H1 (cell line): ENCODE data around the gene PIK3R5. TPM values are rescaled to one million over a fixed set of nuclear protein-coding genes. Genes with fewer than 3 reads are reported as not detected.

ENCODE experiments used
- CTCF ChIA-PET: fragments of 300-600 bp; sonication (Branson Sonifier 250); formaldehyde crosslinking; loops from one replicate; lab custom pipeline; 2021; ENCODE audit not compliant: partially characterized antibody; lab: Charles Lee
- POLR2A ChIA-PET: fragments of 300-600 bp; sonication (Branson Sonifier 250); formaldehyde crosslinking; loops from one replicate; lab custom pipeline; 2021; ENCODE audit warnings: inconsistent platforms; ENCODE audit not compliant: partially characterized antibody; lab: Charles Lee
- DNase-seq, 2 experiments: peaks; one replicate each; pipeline versions ENCODE4 v3.0.0 to v3.0.0-alpha.2; 2010 to 2022; ENCODE audit warnings: low spot score in 2 of 2, low read depth in 1 of 2, mixed read lengths in 1 of 2
- FAIRE-seq: peaks from 2 replicates; lab custom pipeline; 2011; peaks lifted over from hg19 to GRCh38; lab: Jason Lieb, UNC
- H2AFZ ChIP-seq: 2 replicates; pipeline ENCODE4 v1.8.1; 2012; ENCODE audit warnings: low read length, inconsistent platforms
- H2AK5ac ChIP-seq: 2 replicates; pipeline ENCODE4 v1.6.1; 2013; ENCODE audit warnings: low read depth, low read length
- H2BK120ac ChIP-seq: replicated peaks from 2 replicates; pipeline ENCODE3; 2013; ENCODE audit warnings: low read depth, low read length, inconsistent platforms
- H2BK12ac ChIP-seq: 2 replicates; pipeline ENCODE4 v1.6.1; 2013; ENCODE audit warnings: low read depth, low read length
- H2BK15ac ChIP-seq: 2 replicates; pipeline ENCODE4 v1.6.1; 2013; ENCODE audit warnings: low read length
- H2BK20ac ChIP-seq: 2 replicates; pipeline ENCODE4 v1.6.1; 2013; ENCODE audit warnings: low read length
- H2BK5ac ChIP-seq: 2 replicates; pipeline ENCODE4 v1.6.1; 2013; ENCODE audit warnings: low read depth, low read length
- H3K14ac ChIP-seq: 2 replicates; pipeline ENCODE4 v1.6.1; 2013; ENCODE audit warnings: inconsistent platforms; ENCODE audit not compliant: insufficient read length
- H3K18ac ChIP-seq: 2 replicates; pipeline ENCODE4 v1.6.1; 2013; ENCODE audit warnings: low read length; ENCODE audit errors: extremely low read depth
- H3K23ac ChIP-seq: 2 replicates; pipeline ENCODE4 v1.6.1; 2013; ENCODE audit warnings: inconsistent platforms; ENCODE audit not compliant: insufficient read length
- H3K23me2 ChIP-seq: 2 replicates; pipeline ENCODE4 v1.6.1; 2013; ENCODE audit warnings: low read depth, low read length
- H3K27ac ChIP-seq: 2 replicates; pipeline ENCODE4 v1.6.1; 2011; ENCODE audit warnings: low read depth, low read length, inconsistent platforms
- H3K27me3 ChIP-seq, 4 experiments: replicated peaks in 1 of 4; 1 replicate in 1 of 4; 2 replicates in 3 of 4; pipeline versions ENCODE4 v1.6.1 to v1.8.1; 2011 to 2013; ENCODE audit warnings: low read length in 3 of 4, mild to moderate bottlenecking in 3 of 4, inconsistent platforms in 2 of 4, mixed read lengths in 2 of 4, moderate library complexity in 1 of 4; ENCODE audit not compliant: control insufficient read depth in 3 of 4, insufficient read depth in 3 of 4; ENCODE audit errors: extremely low read depth in 1 of 4
- H3K36me3 ChIP-seq, 4 experiments: 2 replicates each; pipeline versions ENCODE4 v1.6.1 to v1.8.1; 2011 to 2013; ENCODE audit warnings: mild to moderate bottlenecking in 4 of 4, low read length in 3 of 4, moderate library complexity in 2 of 4, control low read depth in 1 of 4, inconsistent platforms in 1 of 4; ENCODE audit not compliant: insufficient read depth in 4 of 4, control insufficient read depth in 2 of 4
- H3K4ac ChIP-seq: replicated peaks from 2 replicates; pipeline ENCODE3; 2013; ENCODE audit warnings: low read length, low read depth, mixed read lengths, inconsistent platforms; ENCODE audit not compliant: insufficient read length
- H3K4me1 ChIP-seq, 4 experiments: replicated peaks in 1 of 4; 1 replicate in 1 of 4; 2 replicates in 3 of 4; pipeline versions ENCODE4 v1.6.1 to v1.8.1; 2011 to 2013; ENCODE audit warnings: low read length in 3 of 4, inconsistent platforms in 2 of 4, mixed read lengths in 1 of 4; ENCODE audit not compliant: insufficient read depth in 4 of 4, control insufficient read depth in 3 of 4
- H3K4me2 ChIP-seq, 2 experiments: 2 replicates each; pipeline versions ENCODE4 v1.6.1 to v1.8.1; 2011 to 2013; ENCODE audit warnings: low read depth in 2 of 2, low read length in 2 of 2, control low read depth in 1 of 2, inconsistent platforms in 1 of 2, mild to moderate bottlenecking in 1 of 2; ENCODE audit not compliant: insufficient read depth in 1 of 2
- H3K4me3 ChIP-seq, 4 experiments: fragments of 200-600, 300-600 bp in 1 of 4; sonication (generic), shearing (Covaris generic), sonication (Bioruptor Twin) in 1 of 4; 2 replicates each; pipeline versions ENCODE4 v1.5.1 to v1.8.1; 2011 to 2016; ENCODE audit warnings: low read length in 4 of 4, low read depth in 3 of 4, control low read depth in 2 of 4, inconsistent platforms in 2 of 4, mild to moderate bottlenecking in 2 of 4, mixed read lengths in 1 of 4, moderate library complexity in 1 of 4; ENCODE audit not compliant: insufficient read depth in 2 of 4; ENCODE audit errors: extremely low read depth in 1 of 4
- H3K56ac ChIP-seq: replicated peaks from 2 replicates; pipeline ENCODE3; 2013; ENCODE audit warnings: low read depth, mild to moderate bottlenecking, mixed read lengths, low read length, inconsistent platforms; ENCODE audit not compliant: insufficient read length
- H3K79me1 ChIP-seq: 2 replicates; pipeline ENCODE4 v1.6.1; 2013; ENCODE audit warnings: low read depth, low read length, control low read depth
- H3K79me2 ChIP-seq, 2 experiments: 2 replicates each; pipeline versions ENCODE4 v1.6.1 to v1.8.1; 2012 to 2013; ENCODE audit warnings: low read length in 2 of 2, mild to moderate bottlenecking in 2 of 2, inconsistent platforms in 1 of 2; ENCODE audit not compliant: insufficient read depth in 2 of 2, control insufficient read depth in 1 of 2
- H3K9ac ChIP-seq, 4 experiments: replicated peaks in 1 of 4; 1 replicate in 1 of 4; 2 replicates in 3 of 4; pipeline versions ENCODE4 v1.6.1 to v1.8.1; 2011 to 2013; ENCODE audit warnings: low read depth in 3 of 4, low read length in 3 of 4, control low read depth in 2 of 4, mild to moderate bottlenecking in 2 of 4, moderate library complexity in 2 of 4, inconsistent platforms in 1 of 4; ENCODE audit errors: extremely low read depth in 1 of 4
- H3K9me3 ChIP-seq, 2 experiments: 2 replicates each; pipeline versions ENCODE4 v1.6.1 to v1.8.1; 2012 to 2013; ENCODE audit warnings: mild to moderate bottlenecking in 2 of 2, moderate library complexity in 2 of 2, control low read depth in 1 of 2, inconsistent platforms in 1 of 2, low read depth in 1 of 2, low read length in 1 of 2, mixed read lengths in 1 of 2; ENCODE audit not compliant: insufficient read depth in 2 of 2
- H4K20me1 ChIP-seq, 2 experiments: replicated peaks in 1 of 2; 2 replicates each; pipeline versions ENCODE3 to v1.8.1; 2011 to 2013; ENCODE audit warnings: inconsistent platforms in 2 of 2, low read length in 2 of 2, mild to moderate bottlenecking in 1 of 2; ENCODE audit not compliant: insufficient read depth in 2 of 2, control insufficient read depth in 1 of 2
- H4K5ac ChIP-seq: 2 replicates; pipeline ENCODE4 v1.6.1; 2013; ENCODE audit warnings: low read length, low read depth, mixed read lengths, inconsistent platforms; ENCODE audit not compliant: insufficient read length
- H4K8ac ChIP-seq: 2 replicates; pipeline ENCODE4 v1.8.0; 2013; ENCODE audit warnings: mild to moderate bottlenecking, moderate library complexity, low read length, inconsistent platforms; ENCODE audit not compliant: insufficient read depth; ENCODE audit errors: extremely low read depth
- H4K91ac ChIP-seq: replicated peaks from 2 replicates; pipeline ENCODE3; 2013; ENCODE audit warnings: low read length, mixed read lengths, inconsistent platforms; ENCODE audit not compliant: insufficient read length
- BRCA1 ChIP-seq: IDR thresholded peaks from 2 replicates; pipeline ENCODE4 v1.6.1; 2012; ENCODE audit warnings: low read depth, low read length, improper control_type of control experiment
- CHD2 ChIP-seq: IDR thresholded peaks from 2 replicates; pipeline ENCODE4 v1.6.1; 2012; ENCODE audit warnings: low read length, improper control_type of control experiment
- CTBP2 ChIP-seq: IDR thresholded peaks from 2 replicates; pipeline ENCODE4 v1.7.0; 2011; ENCODE audit warnings: borderline replicate concordance, mild to moderate bottlenecking, moderate library complexity, mixed read lengths, low read length; ENCODE audit not compliant: insufficient read depth, insufficient read length
- KDM4A ChIP-seq: IDR thresholded peaks from one replicate; pipeline ENCODE4 v1.7.1; 2012; ENCODE audit warnings: low read depth, mild to moderate bottlenecking, moderate library complexity, low read length, inconsistent platforms; ENCODE audit not compliant: severe bottlenecking
- PHF8 ChIP-seq: fragments of 200-600 bp; sonication (generic); conservative IDR thresholded peaks from 2 replicates; pipeline ENCODE4 v1.7.1; 2012; ENCODE audit warnings: low read depth, mild to moderate bottlenecking, inconsistent platforms, low read length, moderate library complexity
- POLR2AphosphoS5 ChIP-seq: IDR thresholded peaks from 2 replicates; pipeline ENCODE4 v1.6.1; 2011; ENCODE audit warnings: low read depth, low read length
- POU5F1 ChIP-seq: IDR thresholded peaks from 2 replicates; pipeline ENCODE4 v1.6.1; 2011; ENCODE audit warnings: low read depth, mild to moderate bottlenecking, low read length, moderate library complexity
- RXRA ChIP-seq: IDR thresholded peaks from 2 replicates; pipeline ENCODE4 v1.6.1; 2011; ENCODE audit warnings: low read depth, mild to moderate bottlenecking, low read length, moderate library complexity; ENCODE audit not compliant: insufficient read depth
- SP4 ChIP-seq: IDR thresholded peaks from 2 replicates; pipeline ENCODE4 v1.6.1; 2012; ENCODE audit warnings: low read length, inconsistent platforms
- TAF7 ChIP-seq: optimal IDR thresholded peaks from 2 replicates; pipeline ENCODE3; 2011; ENCODE audit warnings: low read depth, mild to moderate bottlenecking, inconsistent platforms, low read length, moderate library complexity, borderline replicate concordance
- TEAD4 ChIP-seq: IDR thresholded peaks from 2 replicates; pipeline ENCODE4 v1.6.1; 2012; ENCODE audit warnings: low read depth, low read length, inconsistent platforms, mixed read lengths
- USF2 ChIP-seq: IDR thresholded peaks from 2 replicates; pipeline ENCODE4 v1.6.1; 2011; ENCODE audit warnings: low read length, improper control_type of control experiment
- ZNF274 ChIP-seq: IDR thresholded peaks from 2 replicates; pipeline ENCODE4 v1.7.0; 2012; ENCODE audit warnings: low read length, borderline replicate concordance; ENCODE audit errors: extremely low read depth
- WGBS, 2 experiments: shearing (Covaris generic) in 1 of 2; methylation state at CpG; one replicate each; pipeline versions ENCODE4 v1.1.6 to v1.1.7; 2013 to 2015; ENCODE audit warnings: low lambda C conversion rate in 2 of 2, mixed read lengths in 2 of 2, inconsistent platforms in 1 of 2, low coverage in 1 of 2, missing lambda C conversion rate in 1 of 2; ENCODE audit not compliant: insufficient replicate concordance in 2 of 2, insufficient coverage in 1 of 2, insufficient read length in 1 of 2; ENCODE audit errors: extremely low coverage in 1 of 2, missing lambda C conversion rate in 1 of 2; 5-methylcytosine and 5-hydroxymethylcytosine counted together
- polyA plus RNA-seq, 7 experiments: library from polyadenylated mRNA; depleted of rRNA in 3 of 7; stranded (reverse) in 5 of 7; unstranded in 2 of 7; fragments of >200 nt in 5 of 7; fragments of 200-250 nt in 2 of 7; gene quantifications; 1 replicate in 5 of 7; 2 replicates in 1 of 7; 4 replicates in 1 of 7; pipeline versions ENCODE4 v1.2.1 to v1.2.3, GENCODE V29; 2011 to 2013; ENCODE audit warnings: missing spikeins in 2 of 7, mixed read lengths in 2 of 7
- total RNA-seq: library from RNA; stranded (reverse); fragmentation: NEBNext Ultra II Directional; extraction: Animal tissue kit (Norgen Biotek cat#: 25700); gene quantifications from 2 replicates; pipeline ENCODE4 v1.2.1, GENCODE V29; 2021

The PIK3R5 gene
- total and polyA plus RNA-seq, 2 of the 8 experiments (the other 6 are each of a cell fraction or from before 2014, with no cell fraction given), result 2.7 to 4.3 TPM

- Histone ChIP-seq H3K27me3 (no peaks in the 10 kb centered on the region), H4K5ac (no peak overlapping the region), H3K36me3 (no peaks in the 10 kb centered on the region), H4K8ac (peak overlapping the region; percentile 85; the same call in 1 of the 2 replicates), H4K91ac (no peak overlapping the region), H4K20me1 (no peaks in the 10 kb centered on the region), H3K4me1 (peaks cover 0 to 5% (median 2%) of the 10 kb centered on the region in 4 experiments; a peak in 5 of 7 replicates), H2BK120ac (no peak overlapping the region), H2BK12ac (no peak overlapping the region), H3K23me2 (no peaks in the 10 kb centered on the region), H3K4ac (no peak overlapping the region), H3K18ac (no peak overlapping the region), H3K23ac (no peak overlapping the region), H3K9ac (no peak overlapping the region), H3K4me3 (no peak overlapping the region), H3K79me2 (no peaks in the 10 kb centered on the region), H3K27ac (no peak overlapping the region), H2AK5ac (no peak overlapping the region), H3K14ac (no peak overlapping the region), H3K56ac (no peak overlapping the region), H3K79me1 (no peaks in the 10 kb centered on the region), H3K9me3 (no peaks in the 10 kb centered on the region), H2BK20ac (no peak overlapping the region), H2BK5ac (no peak overlapping the region), H3K4me2 (no peak overlapping the region), H2AFZ (peak overlapping the region; percentile 76), H2BK15ac (no peak overlapping the region)
- WGBS, 2 experiments, result 80% methylated on average over 11 of the region's 11 CpGs; no CpG with 5 or more reads in 1 of the 2 experiments
- FAIRE-seq (no peak), DNase-seq (peak in 1 of 2 experiments; percentile 43)
- POLR2A ChIA-PET, result interaction anchor here (0.8 kb wide), 1 partner anchor 37 kb away, joined by 3 read pairs; no protein-coding TSS in a partner anchor
- CTCF ChIA-PET, result interaction anchor here (1.0 to 1.7 kb wide), 3 partner anchors 56 to 158 kb away, joined by 3 to 4 read pairs (median 4); no protein-coding TSS in a partner anchor
- no peak for TF ChIP-seq RXRA
- TF ChIP-seq POU5F1, result no peak
- TF ChIP-seq ZNF274, result no peak
- TF ChIP-seq KDM4A, result no peak
- no peak for TF ChIP-seq POLR2AphosphoS5
- no peak for TF ChIP-seq TAF7
- TF ChIP-seq CTBP2, result no peak
- TF ChIP-seq CHD2, result no peak
- no peak for TF ChIP-seq USF2
- TF ChIP-seq BRCA1, result no peak
- no peak for TF ChIP-seq PHF8
- TF ChIP-seq TEAD4, result no peak
- TF ChIP-seq SP4, result no peak
These were observed 126.0 kb downstream of the PIK3R5 start for GRCh38 chr17:8839410-8839935.
